HepG2 (cell line): ENCODE measurements around the gene RASSF7. TPM values are rescaled to one million over a fixed set of nuclear protein-coding genes. Genes with fewer than 3 reads are reported as not detected.

Experiments used
- CCAR2 ChIP-seq: fragments of 200-400 bp; formaldehyde crosslinking; optimal IDR thresholded peaks from 2 replicates; pipeline ENCODE3; 2018; ENCODE audit warnings: low read depth, mild to moderate bottlenecking, low read length, moderate library complexity
- CEBPB ChIP-seq: IDR thresholded peaks from 2 replicates; pipeline ENCODE4 v1.6.1; 2011; ENCODE audit warnings: low read depth, low read length, improper control_type of control experiment, borderline replicate concordance
- EHMT2 ChIP-seq: fragments of 200-600 bp; sonication (generic); IDR thresholded peaks from 2 replicates; pipeline ENCODE4 v1.7.0; 2017; ENCODE audit warnings: antibody characterized with exemption, low read depth, low read length, borderline replicate concordance
- GZF1 ChIP-seq: sonication (generic); formaldehyde crosslinking; IDR thresholded peaks from 2 replicates; pipeline ENCODE4 v1.5.1; 2020; ENCODE audit warnings: mild to moderate bottlenecking, missing genetic modification reagents
- HDAC1 ChIP-seq: sonication (generic); formaldehyde crosslinking; IDR thresholded peaks from 2 replicates; pipeline ENCODE4 v1.5.1; 2020; ENCODE audit warnings: mild to moderate bottlenecking, missing genetic modification reagents
- KLF9 ChIP-seq: IDR thresholded peaks from 2 replicates; pipeline ENCODE4 v1.6.1; 2016; ENCODE audit warnings: low read depth
- MIER3 ChIP-seq: IDR thresholded peaks from 2 replicates; pipeline ENCODE4 v1.6.1; 2016; ENCODE audit warnings: missing compliant biosample characterization, borderline replicate concordance
- MTA1 ChIP-seq: sonication (generic); formaldehyde crosslinking; IDR thresholded peaks from 2 replicates; pipeline ENCODE4 v1.4.0; 2020; ENCODE audit warnings: missing genetic modification reagents, mild to moderate bottlenecking, borderline replicate concordance
- MZF1 ChIP-seq: sonication (generic); formaldehyde crosslinking; IDR thresholded peaks from 2 replicates; pipeline ENCODE4 v1.8.1; 2023; ENCODE audit warnings: mild to moderate bottlenecking, missing genetic modification reagents, borderline replicate concordance
- PTBP1 ChIP-seq: fragments of 200-400 bp; formaldehyde crosslinking; IDR thresholded peaks from 2 replicates; pipeline ENCODE4 v1.6.1; 2018; ENCODE audit warnings: low read length, low read depth; ENCODE audit not compliant: poor library complexity, severe bottlenecking
- REPIN1 ChIP-seq: sonication (generic); formaldehyde crosslinking; IDR thresholded peaks from 2 replicates; pipeline ENCODE4 v1.8.0; 2022; ENCODE audit warnings: missing genetic modification reagents, low read depth, mild to moderate bottlenecking, borderline replicate concordance
- SP4 ChIP-seq: sonication (generic); formaldehyde crosslinking; IDR thresholded peaks from 2 replicates; pipeline ENCODE4 v1.8.1; 2023; ENCODE audit warnings: mild to moderate bottlenecking, missing genetic modification reagents
- TBL1XR1 ChIP-seq: fragments of 150-350 bp; IDR thresholded peaks from 2 replicates; pipeline ENCODE4 v1.6.1; 2014; ENCODE audit warnings: borderline replicate concordance, low read length; ENCODE audit not compliant: partially characterized antibody
- YY1 ChIP-seq: IDR thresholded peaks from 2 replicates; pipeline ENCODE4 v1.6.1; 2011; ENCODE audit warnings: low read length, low read depth, moderate library complexity, mild to moderate bottlenecking; ENCODE audit not compliant: insufficient read depth, insufficient replicate concordance
- ZFP41 ChIP-seq: sonication (generic); formaldehyde crosslinking; IDR thresholded peaks from 2 replicates; pipeline ENCODE4 v1.4.0; 2020; ENCODE audit warnings: mild to moderate bottlenecking, missing genetic modification reagents, borderline replicate concordance
- ZIK1 ChIP-seq: sonication (generic); formaldehyde crosslinking; IDR thresholded peaks from 2 replicates; pipeline ENCODE4 v1.5.0; 2020; ENCODE audit warnings: mild to moderate bottlenecking, low read depth, missing genetic modification reagents, borderline replicate concordance
- ZNF253 ChIP-seq: sonication (generic); formaldehyde crosslinking; IDR thresholded peaks from 2 replicates; pipeline ENCODE4 v1.8.0; 2022; ENCODE audit warnings: mild to moderate bottlenecking, missing genetic modification reagents, borderline replicate concordance
- ZNF264 ChIP-seq: sonication (generic); formaldehyde crosslinking; IDR thresholded peaks from 2 replicates; pipeline ENCODE4 v1.4.0; 2020; ENCODE audit warnings: missing genetic modification reagents
- ZNF337 ChIP-seq: sonication (generic); formaldehyde crosslinking; IDR thresholded peaks from 2 replicates; pipeline ENCODE4 v1.5.1; 2020; ENCODE audit warnings: missing genetic modification reagents, low read depth, mild to moderate bottlenecking, borderline replicate concordance
- ZNF33A ChIP-seq: sonication (generic); formaldehyde crosslinking; IDR thresholded peaks from 2 replicates; pipeline ENCODE4 v1.5.1; 2020; ENCODE audit warnings: missing genetic modification reagents, mild to moderate bottlenecking, moderate library complexity, borderline replicate concordance
- ZNF382 ChIP-seq: sonication (generic); formaldehyde crosslinking; IDR thresholded peaks from 2 replicates; pipeline ENCODE4 v1.5.0; 2020; ENCODE audit warnings: missing genetic modification reagents, mild to moderate bottlenecking, borderline replicate concordance
- ZNF460 ChIP-seq: sonication (generic); formaldehyde crosslinking; IDR thresholded peaks from 2 replicates; pipeline ENCODE4 v1.5.1; 2020; ENCODE audit warnings: missing genetic modification reagents, mild to moderate bottlenecking, borderline replicate concordance
- ZNF501 ChIP-seq: sonication (generic); formaldehyde crosslinking; IDR thresholded peaks from 2 replicates; pipeline ENCODE4 v1.5.1; 2020; ENCODE audit warnings: mild to moderate bottlenecking, moderate library complexity, missing genetic modification reagents
- ZNF564 ChIP-seq: sonication (generic); formaldehyde crosslinking; IDR thresholded peaks from 2 replicates; pipeline ENCODE4 v1.8.1; 2023; ENCODE audit warnings: mild to moderate bottlenecking, missing genetic modification reagents
- ZNF614 ChIP-seq: IDR thresholded peaks from 2 replicates; pipeline ENCODE4 v1.6.1; 2018; ENCODE audit warnings: missing biosample characterization, missing genetic modification reagents, inconsistent platforms, borderline replicate concordance
- ZNF720 ChIP-seq: sonication (generic); formaldehyde crosslinking; IDR thresholded peaks from 2 replicates; pipeline ENCODE4 v1.4.0; 2020; ENCODE audit warnings: missing genetic modification reagents
- ZNF792 ChIP-seq: IDR thresholded peaks from 2 replicates; pipeline ENCODE4 v1.6.1; 2016
- polyA plus RNA-seq, 8 experiments: library from polyadenylated mRNA; depleted of rRNA in 3 of 8; stranded (reverse) in 7 of 8; unstranded in 1 of 8; fragments of >200 nt; fragmentation: Illumina TruSeq in 4 of 8; extraction: Trizol in 4 of 8; gene quantifications; 2 replicates each; pipeline versions ENCODE4 v1.2.1 to v1.2.3, GENCODE V29; 2011 to 2016; ENCODE audit warnings: low read depth in 4 of 8, missing spikeins in 1 of 8, mixed read lengths in 1 of 8; ENCODE audit not compliant: insufficient read depth in 1 of 8
- total RNA-seq, 5 experiments: library from RNA; depleted of rRNA; stranded (reverse); fragments of >200 nt; fragmentation: Illumina TruSeq; extraction: Trizol; gene quantifications; 2 replicates each; pipeline ENCODE4 v1.2.3, GENCODE V29; 2016; ENCODE audit warnings: low read depth in 1 of 5
- TF ChIP-seq, protein P1 (sequence below): sonication (generic); formaldehyde crosslinking; IDR thresholded peaks from 2 replicates; pipeline ENCODE4 v1.4.0; 2020; ENCODE audit warnings: missing genetic modification reagents, borderline replicate concordance

The RASSF7 gene
- total and polyA plus RNA-seq, 2 of the 13 experiments (the other 11 are each of a cell fraction or from before 2014, with no cell fraction given): 20.2 to 28.6 TPM

DNA sequence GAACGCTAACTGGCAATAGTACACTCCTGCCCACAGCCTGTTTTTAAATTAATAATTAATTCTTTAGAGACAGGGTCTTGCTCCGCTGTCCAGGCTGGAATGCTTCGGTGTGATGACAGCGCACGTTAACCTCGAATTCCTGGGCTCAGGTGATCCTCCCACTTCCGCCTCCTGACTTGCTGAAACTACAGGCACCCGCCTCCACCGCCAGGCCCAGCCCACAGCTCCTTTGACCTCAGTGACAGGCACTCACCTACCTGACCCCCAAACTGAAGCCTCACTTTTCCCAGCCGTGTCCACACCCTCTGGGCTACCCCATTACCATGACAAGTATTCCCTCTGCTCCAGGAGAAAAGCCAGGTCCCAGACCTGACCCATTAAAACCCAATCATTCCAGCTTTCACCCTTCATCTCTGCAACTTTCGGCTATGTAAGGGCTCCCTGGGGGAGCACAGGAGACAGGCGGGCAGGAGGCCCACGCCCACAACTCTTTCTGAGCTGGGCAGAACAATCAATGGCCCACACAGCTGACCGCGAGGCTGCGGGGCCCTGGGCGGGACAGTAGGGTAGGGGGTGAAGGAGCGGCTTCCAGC lies 962 bp upstream of the RASSF7 start (continued):
- TF ChIP-seq EHMT2 (no peak), PTBP1 (no peak), MTA1 (CRISPR knock-in tag) (no peak), CEBPB (no peak), ZIK1 (CRISPR knock-in tag) (no peak), ZNF501 (CRISPR knock-in tag) (no peak), ZNF264 (CRISPR knock-in tag) (no peak), YY1 (no peak), ZNF792 (CRISPR knock-in tag) (0 out of 2 replicates have a peak, but pooled peaks have one; percentile 16), ZNF720 (CRISPR knock-in tag) (no peak), REPIN1 (CRISPR knock-in tag) (0 out of 2 replicates have a peak, but pooled peaks have one; percentile 9), ZNF33A (CRISPR knock-in tag) (no peak), TBL1XR1 (no peak), ZNF253 (CRISPR knock-in tag) (no peak), ZNF460 (CRISPR knock-in tag) (peak; percentile 30; the same call in 1 of the 2 replicates), ZNF564 (no peak), HDAC1 (CRISPR knock-in tag) (peak; percentile 68), MIER3 (CRISPR knock-in tag) (no peak), ZNF382 (CRISPR knock-in tag) (no peak), GZF1 (CRISPR knock-in tag) (no peak; the same call in 1 of the 2 replicates), CCAR2 (peak; percentile 27), SP4 (CRISPR knock-in tag) (no peak), ZFP41 (CRISPR knock-in tag) (no peak), KLF9 (CRISPR knock-in tag) (no peak), MZF1 (CRISPR knock-in tag) (no peak), ZNF337 (CRISPR knock-in tag) (no peak), ZNF614 (CRISPR knock-in tag) (peak; percentile 16; the same call in 1 of the 2 replicates)
- TF ChIP-seq, protein P1, sequence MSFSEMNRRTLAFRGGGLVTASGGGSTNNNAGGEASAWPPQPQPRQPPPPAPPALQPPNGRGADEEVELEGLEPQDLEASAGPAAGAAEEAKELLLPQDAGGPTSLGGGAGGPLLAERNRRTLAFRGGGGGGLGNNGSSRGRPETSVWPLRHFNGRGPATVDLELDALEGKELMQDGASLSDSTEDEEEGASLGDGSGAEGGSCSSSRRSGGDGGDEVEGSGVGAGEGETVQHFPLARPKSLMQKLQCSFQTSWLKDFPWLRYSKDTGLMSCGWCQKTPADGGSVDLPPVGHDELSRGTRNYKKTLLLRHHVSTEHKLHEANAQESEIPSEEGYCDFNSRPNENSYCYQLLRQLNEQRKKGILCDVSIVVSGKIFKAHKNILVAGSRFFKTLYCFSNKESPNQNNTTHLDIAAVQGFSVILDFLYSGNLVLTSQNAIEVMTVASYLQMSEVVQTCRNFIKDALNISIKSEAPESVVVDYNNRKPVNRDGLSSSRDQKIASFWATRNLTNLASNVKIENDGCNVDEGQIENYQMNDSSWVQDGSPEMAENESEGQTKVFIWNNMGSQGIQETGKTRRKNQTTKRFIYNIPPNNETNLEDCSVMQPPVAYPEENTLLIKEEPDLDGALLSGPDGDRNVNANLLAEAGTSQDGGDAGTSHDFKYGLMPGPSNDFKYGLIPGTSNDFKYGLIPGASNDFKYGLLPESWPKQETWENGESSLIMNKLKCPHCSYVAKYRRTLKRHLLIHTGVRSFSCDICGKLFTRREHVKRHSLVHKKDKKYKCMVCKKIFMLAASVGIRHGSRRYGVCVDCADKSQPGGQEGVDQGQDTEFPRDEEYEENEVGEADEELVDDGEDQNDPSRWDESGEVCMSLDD: no peak
